Endodermal cell (in vitro differentiated cells): ENCODE results near the gene KRTAP10-11. TPM values are rescaled to one million over a fixed set of nuclear protein-coding genes. Genes with fewer than 3 reads are reported as not detected.

ENCODE experiments used
- DNase-seq: peaks from one replicate; pipeline ENCODE4 v3.0.0-alpha.2; 2017
- H3K27ac ChIP-seq: 2 replicates; pipeline ENCODE4 v1.5.1; 2013; ENCODE audit warnings: mild to moderate bottlenecking, low read depth, low read length, moderate library complexity
- H3K27me3 ChIP-seq: 2 replicates; pipeline ENCODE4 v1.6.1; 2013; ENCODE audit warnings: mild to moderate bottlenecking, low read length, moderate library complexity; ENCODE audit not compliant: insufficient read depth, control insufficient read depth, poor library complexity, severe bottlenecking
- H3K36me3 ChIP-seq: 2 replicates; pipeline ENCODE4 v1.7.0; 2013; ENCODE audit warnings: mild to moderate bottlenecking, low read length, moderate library complexity; ENCODE audit not compliant: control insufficient read depth, insufficient read depth
- H3K4me1 ChIP-seq: one replicate; pipeline ENCODE4 v1.7.0; 2013; ENCODE audit warnings: low read length; ENCODE audit not compliant: control insufficient read depth, insufficient read depth
- H3K4me3 ChIP-seq: 2 replicates; pipeline ENCODE4 v1.5.1; 2013; ENCODE audit warnings: mild to moderate bottlenecking, low read length, moderate library complexity
- H3K9ac ChIP-seq: 2 replicates; pipeline ENCODE4 v1.6.1; 2013; ENCODE audit warnings: mild to moderate bottlenecking, low read length, moderate library complexity; ENCODE audit not compliant: poor library complexity, severe bottlenecking; ENCODE audit errors: extremely low read depth
- H3K9me3 ChIP-seq: 2 replicates; pipeline ENCODE4 v1.6.1; 2013; ENCODE audit warnings: mild to moderate bottlenecking, low read length, moderate library complexity; ENCODE audit not compliant: control insufficient read depth
- H3K27ac Mint-ChIP-seq: 2 replicates; pipeline ENCODE4 v1.8.0; 2020; ENCODE audit warnings: mixed read lengths
- H3K27me3 Mint-ChIP-seq: 2 replicates; pipeline ENCODE4 v1.8.0; 2021; ENCODE audit warnings: mild to moderate bottlenecking, mixed read lengths; ENCODE audit not compliant: insufficient read depth
- H3K36me3 Mint-ChIP-seq: 2 replicates; pipeline ENCODE4 v1.8.0; 2020; ENCODE audit warnings: low read depth, mixed read lengths
- H3K4me1 Mint-ChIP-seq: 2 replicates; pipeline ENCODE4 v1.8.0; 2020; ENCODE audit warnings: mixed read lengths
- H3K4me3 Mint-ChIP-seq: 2 replicates; pipeline ENCODE4 v1.8.0; 2020; ENCODE audit warnings: mild to moderate bottlenecking, moderate library complexity, mixed read lengths
- H3K9me3 Mint-ChIP-seq: 2 replicates; pipeline ENCODE4 v1.8.0; 2020; ENCODE audit warnings: mild to moderate bottlenecking, mixed read lengths
- WGBS, 2 experiments: methylation state at CpG; one replicate each; pipeline versions ENCODE4 v1.1.5 to v1.1.7; 2013; ENCODE audit warnings: missing lambda C conversion rate in 2 of 2, mixed read lengths in 1 of 2; ENCODE audit not compliant: insufficient coverage in 1 of 2, insufficient read length in 1 of 2; 5-methylcytosine and 5-hydroxymethylcytosine counted together
- total RNA-seq, 2 donors: library from RNA; stranded (reverse); fragmentation: NEBNext Ultra II Directional in 1 of 2; extraction: Animal tissue kit (Norgen Biotek cat#: 25700) in 1 of 2; gene quantifications; 2 replicates in 1 of 2; 3 replicates in 1 of 2; pipeline ENCODE4 v1.2.1, GENCODE V29; 2021
- TF ChIP-seq, protein P1 (sequence below): fragments of 200-600 bp; sonication (generic); conservative IDR thresholded peaks from 2 replicates; pipeline ENCODE4 v1.5.0; 2021; ENCODE audit warnings: antibody characterized with exemption, mild to moderate bottlenecking

Gene KRTAP10-11
- total RNA-seq, 2 donors from 2014 or later = not detected

DNA sequence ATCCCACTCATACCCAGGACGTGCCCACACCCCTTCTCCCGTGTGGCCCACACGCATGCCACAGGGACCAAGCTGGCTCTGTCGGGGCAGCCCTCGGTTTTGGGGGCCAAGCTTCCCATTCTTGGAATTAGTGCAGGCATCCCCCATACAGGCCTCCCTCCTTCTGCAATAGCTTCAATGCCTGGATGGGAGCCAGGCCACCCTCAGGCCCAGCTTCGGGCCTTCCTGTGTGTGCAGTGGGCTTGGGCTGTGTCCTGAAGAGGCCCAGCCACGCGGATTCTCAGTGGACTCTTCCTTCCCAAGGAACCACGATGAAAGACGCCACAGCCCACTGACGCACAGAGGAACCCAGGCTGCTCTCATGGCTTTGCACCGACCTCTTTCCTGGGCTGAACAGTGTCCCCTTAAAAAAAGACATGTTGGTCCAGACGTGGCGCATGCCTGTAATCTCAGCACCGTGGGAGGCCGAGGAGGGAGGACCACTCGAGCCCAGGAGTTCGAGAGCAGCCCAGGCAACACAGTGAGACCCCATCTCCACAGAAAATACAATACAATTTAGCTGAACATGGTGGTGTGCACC, 3.4 kb downstream of the KRTAP10-11 start:
- no peak overlapping the region for H3K27ac Mint-ChIP-seq
- Histone ChIP-seq H3K27me3 (no peaks in the 10 kb centered on the region), H3K36me3 (no peaks in the 10 kb centered on the region), H3K4me1 (no peaks in the 10 kb centered on the region), H3K27ac (no peak overlapping the region), H3K9me3 (peaks cover 11% of the 10 kb centered on the region), H3K4me3 (no peak overlapping the region), H3K9ac (no peak overlapping the region)
- peaks cover 17% of the 10 kb centered on the region for H3K9me3 Mint-ChIP-seq
- H3K36me3 Mint-ChIP-seq = peaks cover 4% of the 10 kb centered on the region
- 94 to 96% methylated on average over 15 to 18 of the region's 18 CpGs for WGBS, 2 experiments
- peaks cover 7% of the 10 kb centered on the region for H3K4me1 Mint-ChIP-seq
- H3K27me3 Mint-ChIP-seq = peaks cover 4% of the 10 kb centered on the region
- TF ChIP-seq, protein P1, sequence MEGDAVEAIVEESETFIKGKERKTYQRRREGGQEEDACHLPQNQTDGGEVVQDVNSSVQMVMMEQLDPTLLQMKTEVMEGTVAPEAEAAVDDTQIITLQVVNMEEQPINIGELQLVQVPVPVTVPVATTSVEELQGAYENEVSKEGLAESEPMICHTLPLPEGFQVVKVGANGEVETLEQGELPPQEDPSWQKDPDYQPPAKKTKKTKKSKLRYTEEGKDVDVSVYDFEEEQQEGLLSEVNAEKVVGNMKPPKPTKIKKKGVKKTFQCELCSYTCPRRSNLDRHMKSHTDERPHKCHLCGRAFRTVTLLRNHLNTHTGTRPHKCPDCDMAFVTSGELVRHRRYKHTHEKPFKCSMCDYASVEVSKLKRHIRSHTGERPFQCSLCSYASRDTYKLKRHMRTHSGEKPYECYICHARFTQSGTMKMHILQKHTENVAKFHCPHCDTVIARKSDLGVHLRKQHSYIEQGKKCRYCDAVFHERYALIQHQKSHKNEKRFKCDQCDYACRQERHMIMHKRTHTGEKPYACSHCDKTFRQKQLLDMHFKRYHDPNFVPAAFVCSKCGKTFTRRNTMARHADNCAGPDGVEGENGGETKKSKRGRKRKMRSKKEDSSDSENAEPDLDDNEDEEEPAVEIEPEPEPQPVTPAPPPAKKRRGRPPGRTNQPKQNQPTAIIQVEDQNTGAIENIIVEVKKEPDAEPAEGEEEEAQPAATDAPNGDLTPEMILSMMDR = no peak
- DNase-seq = no peak
- H3K4me3 Mint-ChIP-seq = no peak overlapping the region

DNA sequence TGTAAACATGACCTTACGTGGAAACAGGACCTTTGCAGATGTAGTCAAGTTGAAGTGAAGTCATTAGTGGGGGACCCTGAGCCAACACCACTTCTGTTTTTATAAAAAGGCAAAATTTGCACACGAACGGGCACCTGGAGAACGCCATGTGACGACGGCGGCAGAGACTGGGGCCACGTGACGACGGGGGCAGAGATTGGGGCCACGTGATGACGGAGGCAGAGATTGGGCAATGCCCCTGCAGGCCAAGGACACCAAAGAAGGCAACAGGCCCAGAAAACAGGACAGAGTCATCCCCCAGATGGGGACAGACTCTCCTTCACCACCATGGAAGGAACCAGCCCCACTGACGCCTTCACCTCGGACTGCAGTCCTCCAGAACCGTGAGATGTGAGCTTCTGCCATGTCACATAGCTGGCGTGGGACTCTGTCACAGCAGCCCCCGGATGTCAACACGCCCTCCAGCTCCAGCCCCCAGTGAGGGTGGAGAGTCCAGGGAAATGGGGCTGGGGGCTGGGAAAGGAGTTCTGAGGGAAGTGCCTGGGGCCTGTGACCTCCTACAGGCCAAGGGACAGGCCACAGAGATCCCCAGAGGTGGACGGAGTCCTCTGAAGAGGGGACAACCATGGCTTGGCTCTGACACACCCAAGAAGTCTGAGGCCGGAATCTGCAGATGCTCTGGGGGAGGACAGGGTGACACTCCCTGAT, 4.2 kb downstream of the KRTAP10-11 start:
- Histone ChIP-seq H3K4me1 (no peaks in the 10 kb centered on the region), H3K9me3 (peaks cover 3% of the 10 kb centered on the region), H3K36me3 (no peaks in the 10 kb centered on the region), H3K27ac (no peak overlapping the region), H3K4me3 (no peak overlapping the region), H3K27me3 (no peaks in the 10 kb centered on the region), H3K9ac (no peak overlapping the region)
- Mint-ChIP-seq H3K9me3 (peaks cover 9% of the 10 kb centered on the region), H3K27me3 (peaks cover 4% of the 10 kb centered on the region), H3K36me3 (no peaks in the 10 kb centered on the region), H3K4me3 (no peak overlapping the region), H3K4me1 (peaks cover 7% of the 10 kb centered on the region), H3K27ac (no peak overlapping the region)
- DNase-seq = no peak
- 93 to 95% methylated on average over 15 to 20 of the region's 20 CpGs for WGBS, 2 experiments
- TF ChIP-seq, protein P1 = no peak

DNA sequence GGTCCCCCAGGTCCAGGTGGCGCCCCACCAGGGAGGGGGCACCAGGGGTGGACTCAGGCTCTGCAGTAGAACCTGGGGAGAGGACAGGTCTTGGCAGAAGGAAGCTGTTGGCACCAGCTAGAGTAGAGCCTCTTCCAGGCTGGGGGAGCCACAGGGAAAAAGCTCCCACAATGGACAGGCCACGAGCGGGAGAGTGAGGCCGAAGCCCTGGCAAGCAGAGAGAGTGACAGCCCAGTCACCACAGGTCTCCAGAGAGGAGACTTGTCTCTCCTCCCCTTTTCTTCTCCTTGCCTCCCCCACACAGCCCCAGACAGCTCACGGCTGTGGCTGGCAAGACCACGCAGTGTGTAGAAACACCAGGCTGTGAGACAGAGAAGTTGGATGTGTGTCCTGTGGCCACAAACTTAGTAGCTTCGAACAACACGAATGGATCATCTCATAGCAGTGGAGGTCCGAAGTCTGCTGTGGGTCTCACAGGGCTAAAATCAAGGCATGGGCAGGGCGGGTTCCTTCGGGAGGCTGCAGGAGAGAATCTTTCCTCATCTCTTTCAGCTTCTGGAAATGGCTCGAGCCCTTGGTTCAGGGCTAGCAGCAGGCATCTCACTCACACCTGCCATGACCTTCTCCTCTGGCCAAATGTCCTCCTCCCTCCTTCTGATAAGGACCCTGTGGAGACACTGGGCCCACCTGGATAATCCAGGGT, 4.9 kb downstream of the KRTAP10-11 start:
- 91 to 98% methylated on average over 9 to 12 of the region's 12 CpGs for WGBS, 2 experiments
- Mint-ChIP-seq H3K36me3 (no peaks in the 10 kb centered on the region), H3K4me1 (peaks cover 7% of the 10 kb centered on the region), H3K27ac (no peak overlapping the region), H3K27me3 (peaks cover 4% of the 10 kb centered on the region), H3K9me3 (peaks cover 7% of the 10 kb centered on the region), H3K4me3 (no peak overlapping the region)
- H3K4me1 ChIP-seq = no peaks in the 10 kb centered on the region
- no peak overlapping the region for H3K27ac ChIP-seq
- no peaks in the 10 kb centered on the region for H3K9me3 ChIP-seq
- no peak for DNase-seq
- no peak overlapping the region for H3K9ac ChIP-seq
- no peaks in the 10 kb centered on the region for H3K36me3 ChIP-seq
- no peak overlapping the region for H3K4me3 ChIP-seq
- TF ChIP-seq, protein P1 = no peak
- H3K27me3 ChIP-seq = no peaks in the 10 kb centered on the region
